Activated naive CD4-positive, alpha-beta T cell treated with anti-CD3 and anti-CD28 coated beads for 36 hours (primary cell): ENCODE data around the gene CD53. TPM values are rescaled to one million over a fixed set of nuclear protein-coding genes. Genes with fewer than 3 reads are reported as not detected.
"Not testable (repeated sequence)": the region's sequence is repeated elsewhere in the genome, so short reads cannot be mapped to it uniquely, and the experiment has no call there.

Experiments used
- CTCF ChIA-PET: fragments of 350-600 bp; sonication (Branson Sonifier 250); formaldehyde crosslinking; loops from one replicate; lab custom pipeline; 2021; ENCODE audit warnings: antibody characterized with exemption; lab: Charles Lee
- DNase-seq: peaks from one replicate; pipeline ENCODE4 v3.0.0-alpha.2; 2020
- H3K27ac Mint-ChIP-seq: one replicate; pipeline ENCODE4 v1.8.0; 2021; ENCODE audit warnings: mild to moderate bottlenecking, mixed read lengths
- H3K27me3 Mint-ChIP-seq: one replicate; pipeline ENCODE4 v1.8.0; 2021; ENCODE audit warnings: low read depth, mixed read lengths
- H3K36me3 Mint-ChIP-seq: one replicate; pipeline ENCODE4 v1.8.0; 2021; ENCODE audit warnings: low read depth, mixed read lengths
- H3K4me1 Mint-ChIP-seq: one replicate; pipeline ENCODE4 v1.8.0; 2021; ENCODE audit warnings: low read depth, mixed read lengths
- H3K4me3 Mint-ChIP-seq: one replicate; pipeline ENCODE4 v1.8.0; 2021; ENCODE audit warnings: mild to moderate bottlenecking, moderate library complexity, mixed read lengths
- H3K9me3 Mint-ChIP-seq: one replicate; pipeline ENCODE4 v1.8.0; 2021; ENCODE audit warnings: mixed read lengths
- intact Hi-C: fragments of 100-400 bp; cut with micrococcal nuclease; formaldehyde crosslinking; loops from one replicate; pipeline ENCODE4 v1.15.1; 2023
- total RNA-seq, 2 experiments: library from RNA; stranded (reverse); gene quantifications; one replicate each; pipeline ENCODE4 v1.2.3, GENCODE V29; 2021

CD53 gene
- total RNA-seq, 2 experiments from 2014 or later, result 239 to 255 TPM

GRCh38 chr1:110928191-110928590 is 55.2 kb downstream of the CD53 start:
- Mint-ChIP-seq H3K36me3 (peaks cover 6% of the 10 kb centered on the region), H3K9me3 (peaks cover 10% of the 10 kb centered on the region), H3K4me3 (no peak overlapping the region), H3K27me3 (no peaks in the 10 kb centered on the region), H3K27ac (no peak overlapping the region), H3K4me1 (no peaks in the 10 kb centered on the region)
- intact Hi-C loops, result no loop called here
- no peak for DNase-seq
- CTCF ChIA-PET, result interaction anchor here (1.1 to 1.3 kb wide), 2 partner anchors 102 to 103 kb away, joined by 3 to 4 read pairs; no protein-coding TSS in a partner anchor

GRCh38 chr1:110928904-110929303 is 56.0 kb downstream of the CD53 start:
- Mint-ChIP-seq H3K36me3 (peaks cover 6% of the 10 kb centered on the region), H3K4me3 (no peak overlapping the region), H3K9me3 (peaks cover 10% of the 10 kb centered on the region), H3K27me3 (no peaks in the 10 kb centered on the region), H3K4me1 (no peaks in the 10 kb centered on the region), H3K27ac (no peak overlapping the region)
- CTCF ChIA-PET, result interaction anchor here (1.1 kb wide), 2 partner anchors 38 to 101 kb away, joined by 3 to 4 read pairs; no protein-coding TSS in a partner anchor
- intact Hi-C loops, result no loop called here
- DNase-seq, result no peak

DNA sequence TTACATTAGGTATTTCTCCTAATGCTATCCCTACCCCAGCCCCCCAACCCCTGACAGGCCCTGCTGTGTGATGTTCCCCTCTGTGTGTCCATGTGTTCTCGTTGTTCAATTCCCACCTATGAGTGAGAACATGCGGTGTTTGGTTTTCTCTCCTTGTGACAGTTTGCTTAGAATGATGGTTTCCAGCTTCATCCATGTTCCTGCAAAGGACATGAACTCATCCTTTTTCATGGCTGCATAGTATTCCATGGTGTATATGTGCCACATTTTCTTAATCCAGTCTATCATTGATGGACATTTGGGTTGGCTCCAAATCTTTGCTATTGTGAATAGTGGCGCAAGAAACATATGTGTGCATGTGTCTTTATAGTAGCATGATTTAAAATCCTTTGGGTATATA is 58.1 kb downstream of the CD53 start:
- intact Hi-C loops, H3K4me3 Mint-ChIP-seq, CTCF ChIA-PET, DNase-seq, H3K27me3 Mint-ChIP-seq, H3K27ac Mint-ChIP-seq, H3K4me1 Mint-ChIP-seq: not testable (repeated sequence)
- Mint-ChIP-seq H3K36me3 (peaks cover 12% of the 10 kb centered on the region), H3K9me3 (peaks cover 19% of the 10 kb centered on the region)

DNA sequence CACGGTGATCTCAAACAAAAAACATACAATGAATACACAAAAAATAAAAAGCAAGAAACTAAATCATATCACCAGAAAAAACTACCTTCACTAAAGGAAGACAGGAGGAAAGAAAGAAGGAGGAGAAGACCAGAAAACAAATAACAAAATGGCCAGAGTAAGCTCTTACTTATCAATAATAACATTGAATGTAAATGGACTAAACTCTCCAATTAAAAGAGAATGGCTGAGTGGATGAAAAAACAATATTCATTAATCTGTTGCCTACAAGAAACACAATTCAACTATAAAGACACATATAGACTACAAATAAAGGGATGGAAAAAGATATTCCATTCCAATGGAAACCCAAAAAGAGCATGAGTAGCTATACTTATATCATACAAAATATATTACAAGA is 63.6 kb downstream of the CD53 start:
- Mint-ChIP-seq H3K4me3 (no peak overlapping the region), H3K4me1 (no peaks in the 10 kb centered on the region), H3K36me3 (peaks cover 10% of the 10 kb centered on the region), H3K27me3 (no peaks in the 10 kb centered on the region), H3K27ac (no peak overlapping the region), H3K9me3 (peaks cover 32% of the 10 kb centered on the region)
- CTCF ChIA-PET, result interaction anchor here (1.2 kb wide), 1 partner anchor 94 kb away, joined by 5 read pairs; no protein-coding TSS in a partner anchor
- DNase-seq, result no peak
- intact Hi-C loops, result no loop called here

DNA sequence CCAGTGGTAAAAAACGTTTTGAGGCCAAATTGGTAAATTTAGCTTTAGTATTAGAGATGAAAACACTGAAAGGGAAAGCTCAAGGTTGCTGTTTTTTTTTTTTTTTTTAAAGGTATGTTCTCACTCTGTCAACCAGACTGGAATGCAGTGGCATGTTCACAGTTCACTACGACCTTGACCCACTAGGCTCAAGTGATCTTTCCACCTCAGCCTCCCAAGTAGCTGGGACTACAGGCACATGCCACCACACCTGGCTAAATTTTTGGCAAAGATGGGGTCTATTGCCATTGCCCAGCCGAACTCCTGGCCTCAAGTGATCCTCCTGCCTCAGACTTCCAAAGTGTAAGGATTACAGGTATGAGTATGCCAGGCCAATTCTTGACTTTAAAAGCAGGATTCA is 71.9 kb downstream of the CD53 start:
- no peak for DNase-seq
- intact Hi-C loops, result no loop called here
- Mint-ChIP-seq H3K9me3 (peaks cover 7% of the 10 kb centered on the region), H3K27me3 (no peaks in the 10 kb centered on the region), H3K4me3 (no peak overlapping the region), H3K4me1 (no peaks in the 10 kb centered on the region), H3K36me3 (peaks cover 28% of the 10 kb centered on the region), H3K27ac (no peak overlapping the region)
- CTCF ChIA-PET, result interaction anchor here (1.3 kb wide), 1 partner anchor 86 kb away, joined by 3 read pairs; no protein-coding TSS in a partner anchor

DNA sequence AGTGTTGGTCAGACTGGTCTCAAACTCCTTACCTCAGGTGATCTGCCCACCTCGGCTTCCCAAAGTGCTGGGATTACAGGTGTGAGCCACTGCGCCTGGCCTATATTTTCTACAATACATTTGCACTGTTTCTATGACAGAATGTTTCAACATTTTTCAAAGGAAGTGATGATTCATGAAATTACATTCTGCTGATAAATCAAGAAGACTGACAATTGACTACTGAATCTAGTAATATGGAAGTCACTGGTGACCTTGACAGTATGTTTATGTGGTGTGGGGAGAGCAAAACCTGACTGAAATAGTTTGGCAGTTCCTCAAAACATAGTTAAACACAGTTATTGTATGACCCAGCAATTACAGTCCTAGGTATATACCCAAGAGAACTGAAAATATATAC is 72.7 kb downstream of the CD53 start:
- intact Hi-C loops, result no loop called here
- Mint-ChIP-seq H3K9me3 (peaks cover 11% of the 10 kb centered on the region), H3K36me3 (peaks cover 35% of the 10 kb centered on the region), H3K27me3 (no peaks in the 10 kb centered on the region), H3K4me3 (no peak overlapping the region), H3K4me1 (no peaks in the 10 kb centered on the region), H3K27ac (no peak overlapping the region)
- DNase-seq, result no peak
- CTCF ChIA-PET, result interaction anchor here (0.8 kb wide), 1 partner anchor 19 kb away, joined by 4 read pairs; no protein-coding TSS in a partner anchor

GRCh38 chr1:110948038-110948810 is 75.3 kb downstream of the CD53 start:
- Mint-ChIP-seq H3K4me3 (no peak overlapping the region), H3K36me3 (peaks cover 57% of the 10 kb centered on the region), H3K27me3 (no peaks in the 10 kb centered on the region), H3K27ac (no peak overlapping the region), H3K9me3 (peaks cover 16% of the 10 kb centered on the region), H3K4me1 (no peaks in the 10 kb centered on the region)
- CTCF ChIA-PET, result interaction anchor here (0.6 to 1.5 kb wide), 4 partner anchors 13 to 422 kb away, joined by 3 to 4 read pairs (median 3); no protein-coding TSS in a partner anchor
- intact Hi-C loops, result no loop called here
- no peak for DNase-seq

Other genes starting within 250 kb of the CD53 start
- gene KCNA3, start 198.2 kb upstream of the CD53 start, total RNA-seq, result 10 to 100 TPM; 15.3 to 15.4 TPM
- 10 to 100 TPM; 12.0 to 12.3 TPM for gene LRIF1, start 90.8 kb downstream of the CD53 start, total RNA-seq